ENCODE data around the gene PRUNE1.

PRUNE1 gene

DNA sequence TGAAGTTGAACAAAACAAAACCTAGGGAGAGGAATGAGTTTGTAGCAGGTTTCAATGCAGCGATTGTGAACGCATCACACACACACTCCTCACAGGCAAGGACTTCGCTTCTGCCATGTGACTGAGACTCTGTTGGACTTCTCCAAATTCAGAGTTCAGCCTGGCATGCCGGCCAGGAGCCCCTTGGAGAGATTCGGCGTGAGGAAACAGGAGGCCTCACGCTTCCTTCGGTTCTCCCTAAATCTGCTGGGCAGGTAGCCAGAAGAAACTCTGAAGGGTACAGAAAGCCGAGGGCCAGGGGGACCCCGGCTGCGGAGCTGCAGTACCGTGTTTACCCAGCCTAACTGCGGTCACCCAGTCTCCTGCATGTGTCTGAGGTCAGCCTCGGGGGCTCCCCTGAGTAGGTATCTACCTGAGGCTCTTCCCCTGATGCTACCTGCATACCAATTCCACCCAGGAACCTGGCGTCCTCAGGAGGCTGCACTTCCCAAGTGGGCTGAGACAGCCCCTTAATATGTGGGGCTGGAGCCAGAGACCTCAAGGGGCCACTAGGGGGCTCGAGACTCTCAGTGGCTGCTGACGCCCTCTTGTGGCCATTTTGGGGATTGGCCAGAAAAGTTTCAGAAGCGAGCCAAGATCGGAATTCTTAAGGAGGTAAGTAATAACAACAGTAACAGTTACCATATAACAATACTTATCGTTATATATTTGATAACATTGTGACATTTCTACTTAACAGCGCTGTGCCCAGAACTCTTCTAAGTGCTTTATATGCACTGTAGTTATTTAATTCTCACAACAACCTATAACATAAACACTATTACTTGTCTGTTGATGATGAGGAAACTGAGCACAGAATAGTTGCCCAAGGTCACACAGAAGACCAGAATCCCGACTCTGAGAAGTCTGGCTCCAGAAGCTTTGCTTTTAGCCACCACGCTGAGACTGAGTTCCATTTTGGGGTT, 28.9 kb upstream of the PRUNE1 start:
- DNase-seq, result peak; percentile 49

DNA sequence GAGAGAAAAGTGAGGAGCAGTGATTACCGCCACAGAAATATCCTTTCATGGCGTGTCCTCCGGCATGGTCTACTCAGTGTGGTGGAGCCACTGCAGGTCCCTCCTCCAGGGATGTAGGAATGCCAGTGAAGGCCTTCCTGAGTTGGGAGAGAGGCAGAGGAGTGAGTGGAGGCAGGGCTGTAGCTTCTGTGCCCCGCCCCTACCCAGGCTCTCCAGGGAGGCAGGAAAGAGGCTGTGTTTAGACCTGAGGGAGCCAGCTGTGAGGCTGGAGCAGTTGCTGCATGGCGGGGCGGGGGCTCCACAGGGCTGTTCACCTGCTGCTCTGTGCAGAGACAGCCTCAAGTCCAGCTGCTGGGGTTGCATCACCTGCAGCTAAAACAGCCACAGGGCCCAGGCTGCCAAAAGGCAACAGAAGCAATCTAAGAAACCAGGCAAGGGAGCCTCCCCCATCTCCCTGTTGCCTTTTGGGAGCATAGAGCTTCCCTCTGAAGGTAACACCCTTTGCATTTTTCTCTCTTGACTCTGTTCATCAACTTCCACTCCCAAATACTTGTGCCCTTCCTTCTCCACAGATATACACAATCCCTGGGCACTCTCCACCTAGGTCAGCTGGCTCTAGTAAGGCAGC, 27.0 kb upstream of the PRUNE1 start:
- DNase-seq, result peak; percentile 4

DNA sequence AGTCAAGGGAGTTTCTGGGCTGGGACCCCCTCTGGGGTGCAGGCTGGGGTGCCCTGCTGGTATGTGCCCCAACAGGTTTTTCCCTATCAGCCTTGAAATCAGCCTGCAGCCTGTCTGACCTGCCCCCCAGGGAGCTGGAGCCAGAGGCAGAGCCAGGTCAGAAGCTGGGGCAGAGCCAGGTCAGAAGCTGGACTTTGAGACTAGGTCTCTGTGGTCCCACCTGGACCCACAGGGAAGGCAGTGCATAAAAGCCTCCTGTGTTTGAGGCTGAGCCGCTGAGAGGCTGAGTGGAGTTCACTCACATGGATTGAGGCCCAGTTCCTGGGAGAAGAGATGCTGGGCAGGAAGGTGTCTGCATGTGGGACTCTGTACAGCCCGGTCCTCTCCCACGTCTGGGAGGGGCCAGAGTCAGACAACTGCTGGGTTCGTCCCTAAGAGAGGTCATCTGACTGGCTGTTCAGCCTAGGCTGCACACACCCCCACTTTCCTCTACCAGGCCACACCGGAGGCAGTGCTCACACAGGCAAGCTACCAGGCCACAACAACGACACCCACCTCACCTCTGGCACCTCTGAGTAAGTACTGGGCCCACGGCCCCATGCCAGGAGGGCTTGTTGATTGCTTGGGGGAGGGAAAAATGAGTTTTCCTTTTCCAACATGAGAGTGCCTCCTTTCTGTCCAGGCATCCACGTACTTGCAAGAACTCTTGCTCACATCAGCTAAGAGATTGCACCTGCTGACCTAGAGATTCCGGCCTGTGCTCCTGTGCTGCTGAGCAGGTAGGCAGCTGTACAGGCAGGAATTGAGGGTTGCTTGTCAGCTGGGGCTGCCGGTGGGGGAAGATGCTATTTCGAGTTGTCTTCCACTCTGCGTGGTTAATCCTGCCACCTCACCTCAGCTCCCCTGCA, 26.2 kb upstream of the PRUNE1 start, which contains the start of gene ANXA9:
Gene ANXA9 (plus strand): TSS at position 488 of the 908 bp plus-strand sequence. CDS start 814 bp downstream, outside the sequence.
- no peak for DNase-seq

DNA sequence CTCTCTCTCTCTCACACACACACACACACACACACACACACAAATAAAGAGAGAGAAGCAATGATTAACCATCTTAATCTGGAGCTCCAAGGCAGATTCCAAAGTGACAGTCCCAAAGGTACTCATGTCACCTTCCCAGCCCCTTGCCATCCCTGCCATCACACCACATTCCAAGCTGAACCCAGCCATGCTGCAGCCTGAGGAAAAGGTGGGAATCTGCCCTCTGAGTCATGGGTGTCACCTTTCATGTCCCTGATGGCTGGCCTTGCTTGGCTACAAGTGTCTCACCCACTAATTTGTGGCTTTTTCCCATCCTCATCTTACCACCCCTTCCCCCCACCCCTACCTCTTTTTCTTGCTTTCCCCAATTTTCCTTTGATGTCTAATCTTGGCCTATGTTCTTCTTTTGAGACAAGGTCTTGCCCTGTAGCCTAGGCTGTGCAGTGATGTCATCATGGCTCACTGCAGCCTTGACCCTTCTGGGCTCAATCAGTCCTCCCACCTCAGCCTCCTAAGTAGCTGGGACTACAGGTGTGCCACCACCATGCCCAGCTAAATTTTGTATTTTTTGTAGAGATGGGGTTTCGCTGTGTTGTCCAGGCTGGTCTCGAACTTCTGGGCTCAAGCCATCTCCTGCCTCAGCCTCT, 22.9 kb upstream of the PRUNE1 start:
- DNase-seq, result no peak

- DNase-seq, result no peak
Observed at GRCh38 chr1:150987924-150988323, 20.3 kb upstream of the PRUNE1 start.

DNA sequence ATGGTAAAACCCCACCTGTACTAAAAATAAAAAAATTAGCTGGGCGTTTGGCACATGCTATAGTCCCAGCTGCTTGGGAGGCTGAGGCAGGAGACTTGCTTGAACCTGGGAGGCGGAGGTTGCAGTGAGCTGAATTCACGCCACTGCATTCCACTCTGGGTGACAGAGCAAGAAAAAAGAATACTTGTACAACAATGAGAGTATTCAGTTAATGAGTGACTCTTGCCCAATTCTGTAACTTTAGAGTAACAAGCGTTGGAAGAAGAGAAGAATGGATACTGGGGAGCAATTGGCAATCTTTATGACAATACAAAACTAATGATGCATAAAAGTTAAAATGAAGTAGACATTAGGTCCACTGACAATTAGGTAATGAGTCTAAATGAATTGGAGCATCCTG, 15.6 kb upstream of the PRUNE1 start:
- no peak for DNase-seq

GRCh38 chr1:150994248-150994647, 14.0 kb upstream of the PRUNE1 start:
- no peak for DNase-seq

GRCh38 chr1:150995460-150995859, 12.8 kb upstream of the PRUNE1 start:
- no peak for DNase-seq

- DNase-seq, result no peak
Observed at GRCh38 chr1:150995896-150996295, 12.4 kb upstream of the PRUNE1 start.

DNA sequence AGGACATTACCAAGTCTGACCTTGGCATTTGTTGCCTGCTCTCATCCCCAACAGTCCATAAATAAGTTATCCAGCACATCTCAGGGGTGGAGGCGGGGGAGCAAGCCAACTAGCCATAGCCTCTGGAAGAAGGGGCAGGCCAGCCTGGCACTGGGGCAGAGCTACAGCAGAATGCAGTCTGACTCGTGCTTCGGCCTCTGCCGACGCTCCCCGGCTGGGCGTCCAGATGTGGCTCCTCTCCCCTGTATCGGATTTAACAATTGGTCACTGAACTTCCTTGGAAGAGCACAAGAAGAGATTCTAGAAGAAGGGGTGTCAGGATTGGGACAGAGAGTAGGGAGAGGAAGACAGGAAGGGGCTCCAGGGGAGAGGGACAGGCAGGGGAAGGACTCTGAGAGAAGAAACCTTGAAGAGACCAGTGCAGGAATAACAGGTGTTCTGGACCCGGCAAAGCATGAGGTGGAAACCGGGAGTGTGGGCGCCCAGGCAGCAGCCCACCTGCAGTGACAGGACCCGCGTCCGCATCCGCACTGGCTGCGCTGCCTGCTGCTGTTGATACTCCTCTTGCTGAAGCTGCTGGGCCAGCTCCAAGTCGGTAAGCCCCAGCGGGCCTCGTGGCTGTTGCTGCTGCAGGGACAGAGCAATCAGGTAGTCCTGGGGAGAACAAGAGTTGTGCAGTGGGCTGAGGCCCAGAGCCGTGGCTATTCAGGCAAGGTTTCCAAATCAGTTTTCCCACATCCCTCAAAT, 10.9 kb upstream of the PRUNE1 start:
- no peak for DNase-seq

- no peak for DNase-seq
Observed at GRCh38 chr1:150997949-150998348, 10.3 kb upstream of the PRUNE1 start.

- DNase-seq, result no peak
Observed at GRCh38 chr1:150999051-150999674, 9.1 kb upstream of the PRUNE1 start.

GRCh38 chr1:150999926-151000325, 8.3 kb upstream of the PRUNE1 start:
- no peak for DNase-seq

DNA sequence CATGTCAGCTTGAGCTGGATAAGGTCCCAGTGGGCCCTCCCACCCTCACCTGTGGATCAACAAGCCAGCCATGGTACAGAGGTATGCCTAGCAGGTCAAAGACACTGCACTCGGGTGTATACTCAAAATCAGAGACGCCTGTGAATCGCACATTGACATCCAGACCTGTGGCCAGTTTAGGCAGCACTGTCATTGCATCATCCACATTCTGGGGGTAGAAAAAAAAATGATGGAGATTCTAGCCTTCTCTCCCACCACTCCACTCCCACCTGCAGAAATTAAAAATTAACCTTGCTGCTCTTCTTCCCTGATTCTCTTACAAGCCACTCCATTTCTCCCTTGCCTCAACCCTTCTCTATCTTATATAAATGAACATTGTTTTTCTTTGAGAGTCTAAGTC, 7.8 kb upstream of the PRUNE1 start:
- DNase-seq, result no peak

DNA sequence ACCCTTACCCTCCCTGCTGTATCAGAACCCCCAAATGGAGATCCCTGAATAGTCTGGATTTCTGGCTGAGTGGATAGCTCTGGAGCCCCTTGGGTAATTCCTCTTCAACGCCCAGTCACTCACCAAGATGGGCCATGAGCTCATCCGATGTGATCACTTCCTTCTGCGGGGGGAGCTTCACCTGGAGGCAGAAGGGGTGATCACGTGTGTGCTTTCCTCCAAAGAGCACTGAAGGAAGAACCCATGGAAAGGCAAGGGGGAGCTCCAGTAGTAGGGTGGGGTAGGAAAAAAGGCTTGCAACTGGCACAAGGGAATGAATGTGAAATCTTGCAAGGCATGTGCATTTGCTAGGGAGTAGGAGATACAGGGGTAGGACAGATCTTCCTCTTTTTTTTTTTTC, 6.6 kb upstream of the PRUNE1 start:
- no peak for DNase-seq

DNA sequence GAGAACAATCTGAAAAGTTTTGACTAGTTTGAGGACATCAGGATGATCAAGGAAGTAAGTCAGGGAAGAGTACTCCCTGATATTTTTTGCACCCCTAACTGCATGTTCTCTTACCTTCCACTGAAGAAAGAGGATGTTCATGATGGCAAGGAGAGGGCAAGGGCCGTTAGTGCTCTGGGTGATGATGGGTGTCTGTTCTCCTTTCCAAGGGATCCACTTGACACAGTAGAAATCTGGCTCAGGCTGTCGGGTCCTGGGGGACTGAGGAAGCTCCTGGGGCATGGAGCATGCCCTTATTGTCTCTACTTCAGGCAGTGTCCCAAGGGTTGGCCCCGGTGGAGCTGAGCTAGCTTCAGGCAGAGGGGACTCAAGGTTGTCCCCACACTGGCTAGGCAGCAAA, 6.2 kb upstream of the PRUNE1 start:
- DNase-seq, result no peak

- no peak for DNase-seq
Observed at GRCh38 chr1:151002611-151003010, 5.6 kb upstream of the PRUNE1 start.

DNA sequence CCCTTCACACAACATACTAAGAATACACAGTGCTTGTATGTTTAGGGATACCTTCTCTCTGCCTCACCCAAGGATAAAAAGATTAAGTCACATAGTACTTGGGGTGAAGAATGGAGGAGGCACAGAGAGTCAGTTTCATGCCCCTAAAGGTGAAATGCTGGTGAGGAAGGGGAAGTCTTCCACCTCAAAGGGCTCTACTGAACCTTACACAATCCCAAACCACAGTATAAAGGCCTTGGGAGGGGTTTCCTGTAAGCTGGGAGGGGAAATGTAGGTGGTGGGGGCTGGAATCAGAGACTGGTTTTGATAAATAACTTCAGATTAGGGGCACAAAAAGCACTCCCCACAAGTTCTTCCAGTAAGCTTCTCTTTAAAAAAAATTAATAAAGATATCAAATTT, 5.1 kb upstream of the PRUNE1 start:
- no peak for DNase-seq

- no peak for DNase-seq
Observed at GRCh38 chr1:151005729-151006319, 2.4 kb upstream of the PRUNE1 start.

DNA sequence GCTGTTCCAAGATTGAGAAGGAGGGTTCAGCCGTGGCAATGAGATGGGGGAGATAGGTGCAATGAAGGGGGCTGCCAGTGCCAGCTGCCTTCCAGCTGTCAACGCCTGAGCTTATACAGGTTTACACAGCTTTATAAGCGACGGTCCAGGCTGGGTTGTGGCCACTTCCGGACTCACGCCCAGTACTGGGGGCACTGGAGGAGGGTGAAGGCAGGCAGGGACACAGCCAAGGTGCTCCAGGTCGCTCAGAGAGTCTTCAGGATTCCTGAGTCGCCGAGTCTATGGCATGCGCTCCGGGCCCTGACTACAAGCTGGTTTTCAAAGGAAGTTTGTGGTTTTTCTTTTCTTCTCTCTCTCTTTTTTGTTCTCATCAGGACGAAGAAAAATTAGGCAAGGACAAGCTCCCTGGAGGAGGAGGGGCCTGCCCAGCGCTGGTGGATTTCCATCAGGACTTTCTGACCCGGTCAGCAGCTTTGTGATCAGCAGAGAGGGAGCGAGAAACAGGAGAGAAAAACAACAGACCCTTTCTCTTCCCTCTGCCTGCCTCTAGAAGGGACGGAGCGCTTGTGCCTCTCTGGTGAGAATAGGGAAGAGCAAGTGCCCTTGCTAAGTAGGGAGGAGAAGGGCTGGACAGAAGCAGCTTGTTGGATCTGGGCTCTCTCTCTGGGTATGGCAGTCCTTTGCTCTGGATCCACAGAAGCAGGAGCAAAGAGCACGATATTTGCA, 1.8 kb upstream of the PRUNE1 start, which contains the start of gene MINDY1:
Gene MINDY1 (minus strand): TSS at position 576 of the 726 bp plus-strand sequence. CDS start 4,285 bp downstream, outside the sequence.
- DNase-seq, result peak; percentile 73
